ENCODE data around the gene DEPDC1.
"Not testable (repeated sequence)": the region's sequence is repeated elsewhere in the genome, so short reads cannot be mapped to it uniquely, and the experiment has no call there.

Gene DEPDC1

DNA sequence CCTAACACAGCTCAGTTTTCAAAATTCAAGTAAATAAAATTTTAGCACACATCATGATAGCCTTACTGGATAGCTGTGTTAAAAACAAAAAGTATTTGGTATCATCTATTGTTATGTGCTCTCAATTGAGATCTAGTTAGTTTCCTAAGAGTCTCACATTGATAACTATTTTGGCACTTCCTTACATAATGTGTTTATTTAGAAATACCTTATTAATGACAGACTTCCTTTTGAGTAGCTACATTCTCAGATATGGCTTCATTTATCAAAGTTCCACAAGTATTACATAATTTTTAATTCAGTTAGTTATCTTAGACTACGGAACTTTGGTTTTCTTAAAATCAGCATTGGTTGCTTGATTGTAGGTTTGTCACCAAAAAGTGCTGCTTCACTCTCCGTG, 20.3 kb downstream of the DEPDC1 start:
- not testable (repeated sequence) for DNase-seq

DNA sequence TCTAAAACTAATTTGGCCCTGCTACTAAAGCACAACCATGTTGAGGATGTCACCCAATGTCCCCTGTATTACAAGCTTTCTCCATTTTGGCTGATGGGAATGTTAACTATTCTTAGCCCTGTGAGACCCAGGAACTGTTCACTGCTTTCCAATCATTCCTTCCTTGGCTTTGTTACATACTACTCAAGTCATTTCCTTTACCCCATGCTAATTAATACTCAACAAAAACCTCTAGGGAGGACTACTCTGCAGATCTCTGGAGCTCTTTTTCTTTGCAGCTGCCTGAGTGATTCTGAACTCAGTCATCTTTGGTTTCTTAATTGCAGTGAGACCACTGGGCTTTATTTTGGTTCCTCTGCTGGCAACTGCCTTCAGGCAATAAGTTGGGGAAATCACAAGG, 23.8 kb downstream of the DEPDC1 start:
- no peak for DNase-seq

DNA sequence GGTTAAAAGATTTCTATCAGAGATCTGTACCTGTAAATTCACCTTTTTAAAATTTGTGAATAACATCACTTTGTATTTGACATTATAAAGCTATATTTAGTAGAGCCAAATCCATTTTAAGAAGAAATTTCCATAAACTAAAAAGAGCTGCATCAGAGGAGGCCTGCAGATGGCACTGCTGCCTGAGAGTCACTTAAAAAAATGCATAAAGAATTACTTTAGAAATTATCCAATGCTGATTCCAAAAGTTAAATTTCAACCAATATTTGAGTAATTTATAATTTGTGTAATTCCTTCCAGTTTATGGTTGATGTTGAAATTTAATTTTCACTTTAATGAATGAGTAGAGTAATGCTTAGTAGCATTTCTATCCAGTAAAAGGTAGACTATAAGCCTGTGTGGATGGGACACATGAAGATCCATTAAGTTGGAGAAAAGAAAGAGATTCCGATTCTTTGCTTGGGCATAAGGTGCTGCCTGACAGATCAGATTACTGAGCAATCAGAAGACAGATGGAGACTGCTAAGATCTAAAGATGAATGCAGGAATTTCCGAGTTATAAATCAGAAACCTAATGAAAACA, 26.4 kb downstream of the DEPDC1 start:
- DNase-seq = no peak

DNA sequence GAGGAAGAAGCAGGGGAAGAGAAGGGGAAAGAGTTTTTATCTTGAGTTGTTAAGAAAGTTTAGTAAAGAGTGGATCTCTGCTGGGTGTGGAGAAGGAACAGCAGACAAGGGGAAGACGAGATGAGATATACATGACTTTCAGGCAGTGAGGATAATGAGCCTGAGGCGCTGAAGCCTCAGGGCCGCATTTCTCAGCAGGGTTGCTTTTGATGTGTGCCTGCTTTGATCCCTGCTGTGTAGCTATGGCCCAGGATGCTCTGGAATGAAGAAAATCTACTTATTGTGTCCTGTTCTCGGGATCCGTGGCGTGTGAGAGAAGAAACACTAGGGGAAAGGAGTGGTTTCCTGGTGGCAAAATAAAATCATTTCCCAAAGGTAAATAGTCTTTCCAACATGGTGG, 32.0 kb downstream of the DEPDC1 start:
- no peak for DNase-seq

DNA sequence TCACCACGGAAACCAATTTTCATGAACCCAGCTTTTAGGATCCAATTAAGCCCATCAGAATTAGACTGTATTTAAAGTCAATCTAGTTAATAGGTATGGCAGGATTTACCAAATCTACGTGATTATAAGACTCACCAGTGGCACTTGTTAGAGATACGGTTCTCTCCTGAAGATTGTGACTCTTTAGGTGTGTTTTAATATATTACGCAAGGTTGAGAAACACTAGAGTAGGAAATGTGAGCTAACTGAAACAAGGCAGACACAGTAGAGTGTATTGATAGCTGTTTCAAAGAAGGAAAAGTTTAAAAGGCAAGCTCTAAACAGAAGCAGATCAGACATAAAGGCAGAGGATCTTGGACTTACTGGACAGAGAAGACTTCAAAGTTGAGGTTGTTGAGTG, 35.9 kb downstream of the DEPDC1 start:
- DNase-seq = no peak

DNA sequence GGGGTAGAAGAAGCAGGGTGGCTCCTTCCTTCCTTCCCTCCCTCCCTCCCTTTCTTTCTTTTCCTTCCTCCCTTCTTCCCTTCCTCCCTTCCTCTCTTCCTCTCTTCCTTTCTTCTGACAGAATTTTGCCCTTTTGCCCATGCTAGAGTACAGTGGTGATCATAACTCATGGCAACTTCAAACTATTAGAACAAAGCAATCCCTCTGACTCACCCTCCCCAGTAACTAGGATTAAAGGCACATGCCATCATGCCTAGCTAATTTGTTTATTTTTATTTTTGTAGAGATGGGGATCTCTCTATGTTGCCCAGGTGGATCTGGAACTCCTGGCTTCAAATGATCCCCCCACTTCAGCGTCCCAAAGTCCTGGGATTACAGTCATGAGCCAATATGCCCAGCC, 37.1 kb downstream of the DEPDC1 start:
- no peak for DNase-seq

DNA sequence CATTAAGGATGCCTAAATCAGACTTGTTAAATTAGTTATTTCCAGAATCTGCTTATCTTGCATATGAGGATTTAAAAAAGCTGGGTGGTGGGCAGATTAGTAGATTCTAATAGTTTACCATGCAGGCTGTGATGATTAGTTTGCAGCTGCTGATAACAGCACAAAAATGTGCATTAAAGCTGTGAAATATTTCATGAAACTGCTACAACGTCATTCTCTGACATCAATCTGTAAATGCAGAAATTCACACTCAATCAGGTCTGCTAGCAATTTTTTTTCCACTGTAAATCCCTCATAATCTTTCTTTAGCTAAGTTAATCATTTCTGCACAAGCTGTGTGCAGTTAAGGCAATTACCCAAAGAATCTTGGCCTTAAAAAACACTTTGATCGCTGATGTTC, 37.8 kb downstream of the DEPDC1 start:
- no peak for DNase-seq

DNA sequence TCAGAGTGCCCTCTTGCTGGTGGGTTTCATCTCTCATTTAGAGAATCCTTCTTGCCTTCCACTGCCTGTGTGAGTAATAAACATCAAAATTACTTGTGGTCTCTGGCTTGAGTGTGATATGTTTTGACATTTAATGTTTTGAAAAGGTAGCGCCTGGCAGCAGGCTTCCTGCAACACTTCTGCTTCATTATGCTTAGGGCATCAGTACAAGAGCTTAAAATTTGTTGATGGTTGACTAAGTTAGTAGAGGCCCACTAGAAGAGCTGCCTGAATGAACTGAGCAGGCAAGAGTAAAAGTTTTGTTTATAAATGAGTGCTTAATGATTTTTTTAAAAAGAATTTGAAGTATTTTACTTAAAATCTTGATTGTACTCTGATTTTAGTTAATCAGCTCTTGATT, 40.7 kb downstream of the DEPDC1 start:
- DNase-seq = no peak

DNA sequence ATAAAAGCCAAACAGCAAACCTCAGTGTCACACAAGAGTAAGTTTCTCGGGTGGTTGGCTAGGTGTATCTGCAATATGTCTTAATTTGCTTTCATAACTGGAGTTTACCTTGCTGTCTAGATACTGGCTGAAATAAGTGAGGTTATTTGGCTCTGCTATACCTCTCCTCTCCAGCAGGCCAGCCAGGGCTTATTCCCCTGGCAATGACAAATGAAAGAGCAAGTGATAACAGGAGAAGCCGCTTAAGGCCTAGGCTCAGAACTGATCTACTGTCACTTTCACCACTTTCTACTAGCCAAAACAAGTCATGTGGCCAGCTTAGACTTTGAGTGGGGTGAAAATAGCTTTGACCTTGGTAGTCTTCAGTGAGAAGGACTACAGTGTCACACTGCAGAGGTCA, 42.3 kb downstream of the DEPDC1 start:
- no peak for DNase-seq

DNA sequence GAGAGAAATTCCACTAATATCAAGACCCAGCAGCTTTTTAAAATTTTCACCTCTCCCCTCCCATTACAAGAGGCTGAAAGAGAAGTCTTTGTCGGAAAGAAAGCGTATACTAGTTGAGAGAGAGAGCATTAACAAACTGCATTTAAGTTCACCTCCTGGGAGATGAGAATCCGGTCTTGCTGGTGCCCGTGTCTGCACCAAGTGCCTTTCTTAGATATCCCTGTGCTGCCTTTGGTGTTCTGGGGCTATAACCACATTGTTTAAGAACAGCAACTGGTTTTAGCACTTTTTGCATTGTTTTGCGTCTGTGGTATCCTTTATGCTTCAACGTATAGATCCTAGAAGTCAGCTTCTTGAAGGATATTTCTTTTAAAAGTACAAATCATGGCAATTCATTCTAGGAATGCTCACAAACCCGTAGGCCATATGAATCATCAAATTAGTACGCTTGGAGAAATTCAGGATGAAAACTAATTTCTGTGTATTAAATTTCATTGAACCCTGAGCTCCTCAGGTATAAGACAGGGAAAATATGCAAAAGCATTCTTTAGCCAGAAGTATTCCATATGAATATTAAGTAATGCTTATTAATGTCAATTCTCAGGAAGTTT, 43.7 kb downstream of the DEPDC1 start:
- no peak for DNase-seq

DNA sequence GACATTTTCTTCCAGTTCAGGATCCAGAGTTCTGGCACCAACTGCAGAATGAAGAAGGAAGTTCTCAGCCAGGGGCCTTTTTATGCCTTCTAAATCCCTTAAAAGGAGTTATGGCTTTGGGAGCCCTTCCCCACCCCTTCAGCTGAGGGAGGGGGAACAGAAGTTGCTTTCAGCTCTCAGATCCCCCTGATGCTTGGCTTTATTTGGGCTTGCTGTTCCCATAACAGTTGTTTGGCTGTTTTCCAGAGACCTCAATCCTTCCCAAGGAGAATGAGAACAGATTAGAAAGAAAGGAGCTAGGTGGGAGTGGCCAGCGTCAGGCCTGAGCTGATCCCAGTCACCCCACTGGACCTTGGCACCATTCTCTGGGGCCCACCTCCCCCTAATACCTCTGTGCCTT, 47.0 kb downstream of the DEPDC1 start, which contains the start of gene RPE65:
Gene RPE65, minus strand, starts transcription at position 54 of the 400 bp plus-strand sequence. Its CDS starts 49 bp downstream, at position 5.
- DNase-seq = no peak

DNA sequence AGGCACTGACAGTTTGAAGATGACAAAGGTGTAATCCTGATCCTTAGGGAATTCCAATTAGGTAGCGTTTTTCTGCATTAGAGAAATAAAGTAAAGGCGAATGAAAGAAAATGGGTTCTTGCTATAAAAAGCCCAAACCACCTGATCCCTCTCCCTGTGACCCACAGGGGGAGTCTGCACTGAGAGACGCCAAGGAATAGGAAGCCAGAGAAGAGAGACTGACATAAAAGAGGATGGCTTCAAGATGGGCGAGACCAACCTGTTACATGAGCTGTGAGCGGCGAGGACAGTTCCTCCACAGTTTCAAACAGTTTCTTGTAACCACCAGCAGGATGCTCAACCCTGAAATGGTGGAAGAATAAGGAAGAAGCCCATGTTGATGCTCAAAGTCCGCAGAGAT, 48.5 kb downstream of the DEPDC1 start:
- DNase-seq = no peak

DNA sequence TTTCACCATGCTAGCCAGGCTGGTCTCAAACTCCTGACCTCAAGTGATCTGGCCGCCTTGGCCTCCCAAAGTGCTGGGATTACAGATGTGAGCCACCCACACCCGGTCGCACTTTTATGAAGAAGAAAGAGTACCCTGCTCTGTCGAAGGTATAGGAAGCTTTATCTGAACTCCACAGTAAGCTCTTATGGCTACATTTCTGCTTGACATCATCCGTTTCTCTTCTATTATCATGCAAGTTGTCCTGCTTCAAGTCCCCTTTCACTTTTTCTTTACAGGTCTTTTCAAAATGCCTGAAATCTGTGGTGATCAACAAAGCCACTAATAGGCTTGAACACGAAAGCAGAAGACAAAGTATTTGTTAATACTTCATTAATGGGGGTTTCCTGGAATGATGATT, 51.2 kb downstream of the DEPDC1 start:
- no peak for DNase-seq

DNA sequence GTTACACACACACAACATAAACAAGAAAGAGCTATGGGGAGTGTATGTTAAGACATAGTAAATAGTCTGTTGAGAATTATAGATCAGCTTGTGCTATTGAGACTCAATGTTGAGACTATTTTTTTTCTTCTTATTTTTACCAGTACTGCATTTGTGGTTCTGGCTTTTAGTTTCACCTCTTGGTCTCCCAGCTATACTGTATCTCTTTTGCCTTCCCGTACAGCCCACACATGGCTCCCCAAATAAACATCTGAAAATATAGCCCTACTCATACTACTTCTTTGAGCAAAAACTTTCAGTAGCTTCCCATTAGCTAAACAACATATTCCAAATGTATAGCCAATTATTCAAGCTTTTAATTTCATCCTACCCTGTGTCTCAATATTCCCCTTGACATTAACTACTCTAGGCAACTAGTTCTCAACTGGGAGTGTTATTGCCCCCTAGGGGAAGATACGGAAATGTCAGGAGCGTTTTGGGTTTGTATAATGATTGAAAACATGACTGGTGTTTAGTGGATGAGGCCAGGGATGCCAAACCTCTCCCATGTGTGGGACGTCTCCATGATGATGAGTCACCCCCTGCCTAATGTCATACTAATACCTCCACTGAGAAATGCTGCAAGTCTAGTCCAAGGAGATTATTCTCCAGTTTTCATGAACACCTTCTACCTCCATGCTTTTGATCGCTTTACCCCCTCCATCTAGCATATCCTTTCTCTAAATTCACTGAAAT, 53.9 kb downstream of the DEPDC1 start:
- peak in 1 of 2 experiments; percentile 7 for DNase-seq

DNA sequence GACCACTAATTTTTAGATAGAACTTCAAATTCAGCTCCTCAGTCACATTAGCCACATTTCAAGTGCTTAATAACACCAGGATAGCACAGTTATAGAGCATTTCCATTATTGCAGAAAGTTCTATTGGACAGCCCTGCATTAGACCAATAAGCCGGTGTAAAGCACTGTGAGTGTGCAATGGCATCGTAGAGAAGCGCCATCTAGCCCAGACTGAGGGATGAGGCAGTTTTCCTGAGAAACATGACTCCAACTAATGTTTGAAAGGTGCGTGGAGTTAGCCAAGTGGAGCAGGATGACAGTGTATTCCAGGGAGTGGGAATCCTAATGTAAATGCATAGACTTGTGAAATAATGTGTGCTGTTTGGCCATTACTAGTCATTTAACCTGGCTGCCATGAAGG, 54.9 kb downstream of the DEPDC1 start:
- no peak for DNase-seq

DNA sequence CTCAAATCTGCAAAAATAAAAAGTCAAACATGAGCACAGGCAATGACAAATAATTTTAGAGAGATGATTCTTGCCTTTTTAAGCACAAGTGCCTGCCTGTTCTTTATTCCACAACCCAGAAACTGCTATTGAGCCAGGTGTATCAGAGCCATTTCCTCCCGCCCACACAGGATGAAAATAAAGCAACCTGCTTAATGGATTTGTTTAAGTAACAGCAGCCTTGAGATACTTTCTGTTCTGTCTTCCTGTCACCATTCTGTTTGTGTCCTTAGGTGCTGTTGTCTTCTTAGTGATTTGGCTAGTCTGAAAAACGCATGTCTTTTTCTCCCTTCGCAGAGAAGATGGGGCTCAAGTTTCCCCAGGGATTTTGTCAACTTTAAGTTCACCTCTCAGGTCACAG, 58.6 kb downstream of the DEPDC1 start:
- no peak for DNase-seq

DNA sequence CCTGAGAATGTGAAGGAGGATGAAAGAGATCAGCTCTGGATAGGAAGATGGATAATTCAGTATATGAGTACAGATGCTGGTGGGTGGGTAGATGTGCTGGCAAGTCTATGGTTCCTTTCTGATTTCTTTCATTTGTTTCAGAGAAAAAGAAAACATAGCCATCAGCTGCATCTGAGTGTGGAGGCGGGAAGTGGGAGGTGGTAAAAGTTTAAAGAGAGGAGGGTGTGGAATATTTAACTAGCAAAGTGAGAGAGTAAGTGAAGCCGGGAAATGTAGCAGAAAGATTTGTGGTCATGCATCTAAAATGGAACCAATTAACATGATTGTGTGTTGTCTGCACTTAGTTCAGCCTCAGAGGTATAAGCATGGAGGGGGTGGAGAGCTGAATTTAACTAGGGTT, 63.5 kb downstream of the DEPDC1 start:
- DNase-seq = no peak

DNA sequence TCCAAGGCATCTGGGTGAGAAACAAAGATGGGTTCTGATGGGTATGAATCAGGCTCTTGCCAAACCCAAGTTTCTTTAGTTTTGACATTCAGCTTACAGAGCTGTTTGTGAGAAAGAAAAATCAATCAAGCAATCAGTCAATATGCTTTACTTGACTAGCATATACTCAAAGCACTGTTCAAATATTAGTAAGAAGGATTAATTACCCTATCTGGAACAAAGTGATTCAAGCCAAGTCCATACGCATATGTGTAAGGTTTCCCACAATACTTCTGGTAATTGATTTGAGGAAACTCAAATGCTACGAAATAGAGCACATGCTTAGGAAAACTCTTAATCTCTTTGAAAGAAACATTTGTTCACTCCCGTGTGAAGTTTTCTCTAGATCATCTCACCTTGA, 65.8 kb downstream of the DEPDC1 start:
- no peak for DNase-seq

DNA sequence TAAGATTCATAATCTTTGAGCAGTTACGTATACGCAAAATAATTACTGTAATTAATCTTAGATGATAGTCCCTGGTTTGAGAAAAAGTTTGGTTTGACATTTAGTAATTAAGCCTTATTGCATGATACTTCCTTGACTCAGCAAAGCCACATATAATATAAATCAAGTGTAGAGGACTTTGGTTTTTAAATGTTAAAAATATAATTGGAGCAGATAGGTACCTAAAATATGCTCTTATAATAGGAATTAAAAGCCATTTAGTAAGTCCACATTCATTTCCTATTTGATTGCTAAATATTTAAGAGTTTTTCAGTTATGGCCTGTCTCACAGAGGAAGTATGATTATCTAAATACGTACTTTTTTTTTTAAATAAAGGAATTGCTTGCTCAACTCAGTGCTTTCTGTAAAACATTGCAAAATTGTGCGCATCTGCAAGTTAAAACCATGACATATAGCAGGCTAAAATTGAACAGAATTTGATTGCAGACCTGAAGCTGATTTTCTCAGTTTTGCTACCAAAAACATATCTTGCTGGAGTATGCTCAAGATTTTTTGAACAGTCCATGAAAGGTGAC, 67.6 kb downstream of the DEPDC1 start:
- no peak for DNase-seq

DNA sequence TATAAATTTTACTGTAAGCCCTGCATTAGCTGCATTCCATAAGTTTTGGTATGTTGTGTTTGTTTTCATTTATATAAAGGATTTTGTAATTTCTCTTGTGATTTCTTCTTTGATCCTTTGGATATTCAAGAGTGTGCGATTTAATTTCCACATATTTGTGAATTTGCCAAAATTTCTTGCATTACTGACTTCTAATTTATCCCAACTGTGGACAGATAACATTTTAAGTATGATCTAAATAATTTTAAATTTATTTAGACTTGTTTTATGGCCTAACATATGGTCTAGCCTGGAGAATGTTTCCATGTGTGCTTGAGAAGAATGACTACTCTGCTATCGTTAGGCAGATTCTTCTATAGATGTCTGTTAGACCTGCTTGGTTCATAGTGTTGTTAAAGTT, 70.3 kb downstream of the DEPDC1 start:
- no peak for DNase-seq

Data from NCI-H1930 (cell line).